ENCODE data around the gene DNAH17.

- TF ChIP-seq CTCF (IDR thresholded peaks at IDR 0.05): no peak
- TF ChIP-seq POLR2A (IDR thresholded peaks at IDR 0.05): no peak
These were observed 89.0 kb downstream of the DNAH17 start for GRCh38 chr17:78488156-78488555.

Data from transverse colon (tissue), 3 donors.